Fibroblast of lung (primary cell): Measurements from ENCODE around the gene KRTAP22-1. TPM values are rescaled to one million over a fixed set of nuclear protein-coding genes. Genes with fewer than 3 reads are reported as not detected.

Source experiments
- DNase-seq, 2 donors: peaks; one replicate each; pipeline versions ENCODE4 v3.0.0 to v3.0.0-alpha.2; 2010; ENCODE audit warnings: low read depth in 2 of 2
- H2AFZ ChIP-seq: 2 replicates; pipeline ENCODE4 v1.5.1; 2012; ENCODE audit warnings: low read length, control low read depth, inconsistent platforms
- H3K27ac ChIP-seq: 2 replicates; pipeline ENCODE4 v1.5.1; 2011; ENCODE audit warnings: low read length, control low read depth; ENCODE audit not compliant: insufficient read depth
- H3K27me3 ChIP-seq: 2 replicates; pipeline ENCODE4 v1.5.1; 2011; ENCODE audit warnings: mild to moderate bottlenecking, low read length; ENCODE audit not compliant: control insufficient read depth, insufficient read depth
- H3K36me3 ChIP-seq: 2 replicates; pipeline ENCODE4 v1.5.1; 2011; ENCODE audit warnings: low read length; ENCODE audit not compliant: control insufficient read depth, insufficient read depth
- H3K4me1 ChIP-seq: 2 replicates; pipeline ENCODE4 v1.5.1; 2011; ENCODE audit warnings: low read length; ENCODE audit not compliant: control insufficient read depth, insufficient read depth; ENCODE audit errors: extremely low read depth
- H3K4me2 ChIP-seq: 2 replicates; pipeline ENCODE4 v1.5.1; 2011; ENCODE audit warnings: low read length, control low read depth; ENCODE audit not compliant: insufficient read depth; ENCODE audit errors: extremely low read depth
- H3K4me3 ChIP-seq, 4 experiments: fragments of 200-600 bp in 1 of 4; sonication (generic) in 1 of 4; replicated peaks in 1 of 4; 2 replicates each; pipeline ENCODE4 v1.5.1; 2011 to 2016; ENCODE audit warnings: low read length in 4 of 4, low read depth in 3 of 4, mild to moderate bottlenecking in 3 of 4, control low read depth in 2 of 4, inconsistent platforms in 1 of 4, mixed read lengths in 1 of 4; ENCODE audit not compliant: insufficient read depth in 1 of 4; ENCODE audit errors: control extremely low read depth in 1 of 4
- H3K79me2 ChIP-seq: 2 replicates; pipeline ENCODE4 v1.5.1; 2012; ENCODE audit warnings: mild to moderate bottlenecking, low read length, inconsistent platforms; ENCODE audit not compliant: control insufficient read depth, insufficient read depth
- H3K9ac ChIP-seq: 2 replicates; pipeline ENCODE4 v1.5.1; 2011; ENCODE audit warnings: mild to moderate bottlenecking, low read length, control low read depth; ENCODE audit not compliant: insufficient read depth
- H3K9me3 ChIP-seq: 2 replicates; pipeline ENCODE4 v1.5.1; 2012; ENCODE audit warnings: low read depth, low read length; ENCODE audit not compliant: control insufficient read depth, insufficient read depth
- H4K20me1 ChIP-seq: 2 replicates; pipeline ENCODE4 v1.5.1; 2011; ENCODE audit warnings: low read length; ENCODE audit not compliant: control insufficient read depth, insufficient read depth; ENCODE audit errors: extremely low read depth
- EZH2 ChIP-seq: IDR thresholded peaks from 2 replicates; pipeline ENCODE4 v1.5.1; 2012; ENCODE audit warnings: low read length, control low read depth, mild to moderate bottlenecking; ENCODE audit errors: missing control alignments
- polyA plus RNA-seq, 2 donors: library from polyadenylated mRNA; depleted of rRNA in 1 of 2; stranded (reverse) in 1 of 2; unstranded in 1 of 2; fragments of >200 nt; gene quantifications; 2 replicates each; pipeline ENCODE4 v1.2.1, GENCODE V29; 2011 to 2012; ENCODE audit warnings: missing spikeins in 1 of 2
- total RNA-seq: library from RNA; depleted of rRNA; stranded (reverse); fragments of >200 nt; gene quantifications from 2 replicates; pipeline ENCODE4 v1.2.1, GENCODE V29; 2014
- TF ChIP-seq, protein P1 (sequence below), 2 donors: IDR thresholded peaks in 1 of 2; conservative IDR thresholded peaks in 1 of 2; 1 replicate in 1 of 2; 2 replicates in 1 of 2; pipeline ENCODE4 v1.5.1; 2011 to 2012; ENCODE audit warnings: low read length in 2 of 2, control low read depth in 1 of 2, inconsistent platforms in 1 of 2, low read depth in 1 of 2, mild to moderate bottlenecking in 1 of 2

The KRTAP22-1 gene
- total and polyA plus RNA-seq, 2 donors (not counting 1 experiment from before 2014, with no cell fraction given), result not detected

DNA sequence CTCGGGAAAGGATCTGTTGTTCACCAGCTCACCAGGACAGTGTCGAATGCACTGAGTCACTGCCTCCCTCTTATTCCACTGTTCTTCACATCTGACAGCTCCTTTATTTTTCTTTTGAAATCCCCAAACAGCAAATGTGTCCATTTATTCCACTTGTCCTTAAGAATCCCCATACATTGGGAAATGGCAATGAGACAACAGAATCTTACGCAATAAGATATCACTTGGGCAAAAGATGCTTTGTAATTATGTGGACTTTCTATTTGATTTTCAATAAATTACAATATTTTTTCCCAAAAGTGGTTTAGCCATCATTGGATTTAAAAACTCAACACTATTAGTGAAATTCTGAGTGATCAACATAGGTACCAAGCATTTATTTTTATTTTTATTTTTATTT, 37.8 kb downstream of the KRTAP22-1 start:
- no peaks in the 10 kb centered on the region for H3K4me1 ChIP-seq
- H3K27ac ChIP-seq, result no peak overlapping the region
- H3K9me3 ChIP-seq, result no peaks in the 10 kb centered on the region
- H2AFZ ChIP-seq, result no peak overlapping the region
- no peak for DNase-seq
- no peaks in the 10 kb centered on the region for H3K79me2 ChIP-seq
- no peaks in the 10 kb centered on the region for H3K27me3 ChIP-seq
- H3K9ac ChIP-seq, result no peak overlapping the region
- H3K4me2 ChIP-seq, result no peak overlapping the region
- H4K20me1 ChIP-seq, result no peaks in the 10 kb centered on the region
- no peak overlapping the region for H3K4me3 ChIP-seq
- no peaks in the 10 kb centered on the region for H3K36me3 ChIP-seq
- no peak for TF ChIP-seq EZH2
- TF ChIP-seq, protein P1, sequence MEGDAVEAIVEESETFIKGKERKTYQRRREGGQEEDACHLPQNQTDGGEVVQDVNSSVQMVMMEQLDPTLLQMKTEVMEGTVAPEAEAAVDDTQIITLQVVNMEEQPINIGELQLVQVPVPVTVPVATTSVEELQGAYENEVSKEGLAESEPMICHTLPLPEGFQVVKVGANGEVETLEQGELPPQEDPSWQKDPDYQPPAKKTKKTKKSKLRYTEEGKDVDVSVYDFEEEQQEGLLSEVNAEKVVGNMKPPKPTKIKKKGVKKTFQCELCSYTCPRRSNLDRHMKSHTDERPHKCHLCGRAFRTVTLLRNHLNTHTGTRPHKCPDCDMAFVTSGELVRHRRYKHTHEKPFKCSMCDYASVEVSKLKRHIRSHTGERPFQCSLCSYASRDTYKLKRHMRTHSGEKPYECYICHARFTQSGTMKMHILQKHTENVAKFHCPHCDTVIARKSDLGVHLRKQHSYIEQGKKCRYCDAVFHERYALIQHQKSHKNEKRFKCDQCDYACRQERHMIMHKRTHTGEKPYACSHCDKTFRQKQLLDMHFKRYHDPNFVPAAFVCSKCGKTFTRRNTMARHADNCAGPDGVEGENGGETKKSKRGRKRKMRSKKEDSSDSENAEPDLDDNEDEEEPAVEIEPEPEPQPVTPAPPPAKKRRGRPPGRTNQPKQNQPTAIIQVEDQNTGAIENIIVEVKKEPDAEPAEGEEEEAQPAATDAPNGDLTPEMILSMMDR (conservative IDR thresholded peaks at IDR 0.05 in 1 of 2, IDR thresholded peaks at IDR 0.05 in 1 of 2; ENCODE audit: low read depth in 1 of 2, low read length in 2 of 2), result no peak

DNA sequence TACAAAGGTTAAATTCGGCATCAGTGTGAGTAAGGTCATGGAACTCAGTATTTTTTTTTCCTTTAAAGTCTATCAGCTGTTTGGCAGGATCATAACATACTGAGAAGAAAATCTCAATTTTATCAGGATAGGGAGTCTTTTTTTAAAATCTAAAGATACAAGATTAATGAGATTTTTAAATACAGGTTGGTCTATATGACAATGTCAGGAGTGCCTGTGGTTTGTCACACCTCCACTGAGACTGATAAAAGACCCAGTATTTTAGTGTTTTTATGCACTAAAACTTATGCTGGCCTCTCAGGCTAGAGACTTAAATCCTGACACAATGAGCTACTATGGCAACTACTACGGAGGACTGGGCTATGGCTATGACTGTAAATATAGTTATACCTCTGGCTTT, 41.7 kb downstream of the KRTAP22-1 start, which contains the start of gene KRTAP20-3:
TSS of gene KRTAP20-3 (plus strand) at position 301 of the 400 bp plus-strand sequence.
- Histone ChIP-seq H3K27ac (no peak within 1 kb of the TSS), H3K4me1 (no peaks in the 10 kb centered on the region), H4K20me1 (no peaks in the 10 kb centered on the region), H3K4me2 (no peak within 1 kb of the TSS), H3K9me3 (no peaks in the 10 kb centered on the region), H3K79me2 (no peaks in the 10 kb centered on the region), H3K27me3 (no peaks in the 10 kb centered on the region), H3K36me3 (no peaks in the 10 kb centered on the region), H3K9ac (no peak within 1 kb of the TSS), H3K4me3 (no peak within 1 kb of the TSS), H2AFZ (no peak within 1 kb of the TSS)
- TF ChIP-seq, protein P1 (conservative IDR thresholded peaks at IDR 0.05 in 1 of 2, IDR thresholded peaks at IDR 0.05 in 1 of 2; ENCODE audit: low read depth in 1 of 2, low read length in 2 of 2), result no peak
- no peak for TF ChIP-seq EZH2
- no peak for DNase-seq

DNA sequence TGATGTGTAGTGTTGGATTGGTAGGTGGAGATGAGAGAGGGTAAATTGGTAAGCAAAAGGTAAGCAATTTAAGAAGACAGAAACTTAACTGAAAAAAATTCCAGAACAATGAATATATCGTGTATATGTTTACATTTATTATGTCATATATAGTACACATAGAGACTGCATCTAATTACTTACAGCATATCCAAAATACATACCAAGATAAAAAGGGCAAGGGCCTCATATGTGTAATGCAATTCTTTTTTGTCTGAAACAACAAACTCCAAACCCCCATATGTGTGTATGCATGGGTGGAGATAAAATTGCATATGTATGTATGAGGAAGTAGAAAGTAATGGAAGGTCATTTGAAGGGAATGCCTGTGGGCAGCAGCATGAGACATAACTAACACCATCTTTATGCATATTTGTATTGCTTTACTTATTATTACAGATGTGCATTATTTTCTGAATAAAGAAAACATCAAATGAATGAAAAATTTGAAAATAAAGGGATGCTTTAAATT, 46.1 kb downstream of the KRTAP22-1 start:
- H3K27ac ChIP-seq, result no peak overlapping the region
- no peak overlapping the region for H2AFZ ChIP-seq
- no peaks in the 10 kb centered on the region for H3K27me3 ChIP-seq
- no peak overlapping the region for H3K4me2 ChIP-seq
- H3K4me1 ChIP-seq, result no peaks in the 10 kb centered on the region
- no peak overlapping the region for H3K4me3 ChIP-seq
- no peak overlapping the region for H3K9ac ChIP-seq
- TF ChIP-seq, protein P1 (conservative IDR thresholded peaks at IDR 0.05 in 1 of 2, IDR thresholded peaks at IDR 0.05 in 1 of 2; ENCODE audit: low read depth in 1 of 2, low read length in 2 of 2), result no peak
- TF ChIP-seq EZH2, result no peak
- H3K79me2 ChIP-seq, result no peaks in the 10 kb centered on the region
- no peaks in the 10 kb centered on the region for H3K9me3 ChIP-seq
- H3K36me3 ChIP-seq, result no peaks in the 10 kb centered on the region
- H4K20me1 ChIP-seq, result no peaks in the 10 kb centered on the region
- no peak for DNase-seq

Other genes starting within 250 kb of the KRTAP22-1 start
- not detected in 2 replicates for gene KRTAP13-2, start 228.8 kb upstream of the KRTAP22-1 start, total RNA-seq
- gene KRTAP13-2, start 228.8 kb upstream of the KRTAP22-1 start, polyA plus RNA-seq, result not detected in 2 replicates
- gene KRTAP13-1, start 205.1 kb upstream of the KRTAP22-1 start, total RNA-seq, result not detected in 2 replicates
- not detected in 2 replicates for gene KRTAP13-1, start 205.1 kb upstream of the KRTAP22-1 start, polyA plus RNA-seq
- gene KRTAP13-3, start 175.2 kb upstream of the KRTAP22-1 start, total RNA-seq, result not detected in 2 replicates
- not detected in 2 replicates for gene KRTAP13-3, start 175.2 kb upstream of the KRTAP22-1 start, polyA plus RNA-seq
- not detected in 2 replicates for gene KRTAP13-4, start 170.9 kb upstream of the KRTAP22-1 start, total RNA-seq
- gene KRTAP13-4, start 170.9 kb upstream of the KRTAP22-1 start, polyA plus RNA-seq, result not detected in 2 replicates
- not detected in 2 replicates for gene KRTAP15-1, start 160.8 kb upstream of the KRTAP22-1 start, total RNA-seq
- not detected in 2 replicates for gene KRTAP15-1, start 160.8 kb upstream of the KRTAP22-1 start, polyA plus RNA-seq
- not detected in 2 replicates for gene KRTAP19-1, start 120.7 kb upstream of the KRTAP22-1 start, total RNA-seq
- gene KRTAP19-1, start 120.7 kb upstream of the KRTAP22-1 start, polyA plus RNA-seq, result not detected in 2 replicates
- gene KRTAP19-2, start 113.7 kb upstream of the KRTAP22-1 start, total RNA-seq, result not detected in 2 replicates
- not detected in 2 replicates for gene KRTAP19-2, start 113.7 kb upstream of the KRTAP22-1 start, polyA plus RNA-seq
- gene KRTAP19-3, start 109.1 kb upstream of the KRTAP22-1 start, total RNA-seq, result not detected in 2 replicates
- gene KRTAP19-3, start 109.1 kb upstream of the KRTAP22-1 start, polyA plus RNA-seq, result not detected in 2 replicates
- not detected in 2 replicates for gene KRTAP19-4, start 103.9 kb upstream of the KRTAP22-1 start, total RNA-seq
- not detected in 2 replicates for gene KRTAP19-4, start 103.9 kb upstream of the KRTAP22-1 start, polyA plus RNA-seq
- gene KRTAP19-5, start 98.9 kb upstream of the KRTAP22-1 start, total RNA-seq, result not detected in 2 replicates
- not detected in 2 replicates for gene KRTAP19-5, start 98.9 kb upstream of the KRTAP22-1 start, polyA plus RNA-seq
- not detected in 2 replicates for gene KRTAP19-6, start 59.2 kb upstream of the KRTAP22-1 start, total RNA-seq
- gene KRTAP19-6, start 59.2 kb upstream of the KRTAP22-1 start, polyA plus RNA-seq, result not detected in 2 replicates
- gene KRTAP19-7, start 39.8 kb upstream of the KRTAP22-1 start, total RNA-seq, result not detected in 2 replicates
- gene KRTAP19-7, start 39.8 kb upstream of the KRTAP22-1 start, polyA plus RNA-seq, result not detected in 2 replicates
- not detected in 2 replicates for gene KRTAP22-2, start 10.7 kb upstream of the KRTAP22-1 start, total RNA-seq
- gene KRTAP22-2, start 10.7 kb upstream of the KRTAP22-1 start, polyA plus RNA-seq, result not detected in 2 replicates
- not detected in 2 replicates for gene KRTAP6-3, start 8.6 kb upstream of the KRTAP22-1 start, total RNA-seq
- gene KRTAP6-3, start 8.6 kb upstream of the KRTAP22-1 start, polyA plus RNA-seq, result not detected in 2 replicates
- gene KRTAP6-2, start 2.2 kb upstream of the KRTAP22-1 start, total RNA-seq, result not detected in 2 replicates
- gene KRTAP6-2, start 2.2 kb upstream of the KRTAP22-1 start, polyA plus RNA-seq, result not detected in 2 replicates
- not detected in 2 replicates for gene KRTAP6-1, start 12.8 kb downstream of the KRTAP22-1 start, total RNA-seq
- gene KRTAP6-1, start 12.8 kb downstream of the KRTAP22-1 start, polyA plus RNA-seq, result not detected in 2 replicates
- gene KRTAP20-1, start 15.3 kb downstream of the KRTAP22-1 start, total RNA-seq, result not detected in 2 replicates
- not detected in 2 replicates for gene KRTAP20-1, start 15.3 kb downstream of the KRTAP22-1 start, polyA plus RNA-seq
- gene KRTAP20-4, start 19.5 kb downstream of the KRTAP22-1 start, total RNA-seq, result not detected in 2 replicates
- gene KRTAP20-4, start 19.5 kb downstream of the KRTAP22-1 start, polyA plus RNA-seq, result not detected in 2 replicates
- not detected in 2 replicates for gene KRTAP20-2, start 34.1 kb downstream of the KRTAP22-1 start, total RNA-seq
- gene KRTAP20-2, start 34.1 kb downstream of the KRTAP22-1 start, polyA plus RNA-seq, result not detected in 2 replicates
- gene KRTAP20-3, start 41.8 kb downstream of the KRTAP22-1 start, total RNA-seq, result not detected in 2 replicates
- gene KRTAP20-3, start 41.8 kb downstream of the KRTAP22-1 start, polyA plus RNA-seq, result not detected in 2 replicates
- gene KRTAP21-3, start 117.7 kb downstream of the KRTAP22-1 start, total RNA-seq, result not detected in 2 replicates
- gene KRTAP21-3, start 117.7 kb downstream of the KRTAP22-1 start, polyA plus RNA-seq, result not detected in 2 replicates
- gene KRTAP21-2, start 146.2 kb downstream of the KRTAP22-1 start, total RNA-seq, result not detected in 2 replicates
- gene KRTAP21-2, start 146.2 kb downstream of the KRTAP22-1 start, polyA plus RNA-seq, result not detected in 2 replicates
- gene KRTAP21-1, start 154.3 kb downstream of the KRTAP22-1 start, total RNA-seq, result not detected in 2 replicates
- gene KRTAP21-1, start 154.3 kb downstream of the KRTAP22-1 start, polyA plus RNA-seq, result not detected in 2 replicates
- not detected in 2 replicates for gene KRTAP8-1, start 212.2 kb downstream of the KRTAP22-1 start, total RNA-seq
- not detected in 2 replicates for gene KRTAP8-1, start 212.2 kb downstream of the KRTAP22-1 start, polyA plus RNA-seq
- gene KRTAP7-1, start 228.7 kb downstream of the KRTAP22-1 start, total RNA-seq, result not detected in 2 replicates
- gene KRTAP7-1, start 228.7 kb downstream of the KRTAP22-1 start, polyA plus RNA-seq, result not detected in 2 replicates